Hepatocyte (in vitro differentiated cells): ENCODE results near the gene RO60.

ENCODE experiments used
- EZH2 ChIP-seq: fragments of 200-600 bp; sonication (generic); IDR thresholded peaks from 2 replicates; pipeline ENCODE4 v1.6.1; 2016; ENCODE audit warnings: antibody characterized with exemption, mild to moderate bottlenecking, borderline replicate concordance
- TF ChIP-seq, protein P1 (sequence below): fragments of 200-600 bp; sonication (generic); IDR thresholded peaks from 2 replicates; pipeline ENCODE4 v1.5.1; 2016; ENCODE audit warnings: antibody characterized with exemption, mild to moderate bottlenecking; ENCODE audit not compliant: poor library complexity

DNA sequence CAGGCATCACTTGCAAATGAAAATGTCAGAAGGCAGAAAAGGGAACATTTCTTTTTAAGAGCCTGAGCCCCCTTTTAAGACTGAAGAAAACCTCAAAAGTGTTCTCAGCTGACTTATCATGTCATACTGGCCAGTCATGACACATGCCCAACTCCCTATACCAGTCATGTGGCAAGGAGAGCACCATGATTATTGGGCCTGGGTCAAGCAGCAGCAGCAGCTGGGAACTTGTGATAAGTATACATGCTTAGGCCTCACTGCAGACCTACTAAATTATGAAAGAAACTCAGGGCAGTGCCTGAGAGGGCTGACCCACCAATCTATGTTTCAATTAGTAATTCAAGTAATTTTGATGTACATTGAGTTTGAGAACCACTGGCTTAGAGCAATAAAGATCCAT lies 8.6 kb downstream of the RO60 start:
- TF ChIP-seq, protein P1, sequence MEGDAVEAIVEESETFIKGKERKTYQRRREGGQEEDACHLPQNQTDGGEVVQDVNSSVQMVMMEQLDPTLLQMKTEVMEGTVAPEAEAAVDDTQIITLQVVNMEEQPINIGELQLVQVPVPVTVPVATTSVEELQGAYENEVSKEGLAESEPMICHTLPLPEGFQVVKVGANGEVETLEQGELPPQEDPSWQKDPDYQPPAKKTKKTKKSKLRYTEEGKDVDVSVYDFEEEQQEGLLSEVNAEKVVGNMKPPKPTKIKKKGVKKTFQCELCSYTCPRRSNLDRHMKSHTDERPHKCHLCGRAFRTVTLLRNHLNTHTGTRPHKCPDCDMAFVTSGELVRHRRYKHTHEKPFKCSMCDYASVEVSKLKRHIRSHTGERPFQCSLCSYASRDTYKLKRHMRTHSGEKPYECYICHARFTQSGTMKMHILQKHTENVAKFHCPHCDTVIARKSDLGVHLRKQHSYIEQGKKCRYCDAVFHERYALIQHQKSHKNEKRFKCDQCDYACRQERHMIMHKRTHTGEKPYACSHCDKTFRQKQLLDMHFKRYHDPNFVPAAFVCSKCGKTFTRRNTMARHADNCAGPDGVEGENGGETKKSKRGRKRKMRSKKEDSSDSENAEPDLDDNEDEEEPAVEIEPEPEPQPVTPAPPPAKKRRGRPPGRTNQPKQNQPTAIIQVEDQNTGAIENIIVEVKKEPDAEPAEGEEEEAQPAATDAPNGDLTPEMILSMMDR: no peak
- TF ChIP-seq EZH2: no peak
